ENCODE results near the gene FUOM.

The FUOM gene

DNA sequence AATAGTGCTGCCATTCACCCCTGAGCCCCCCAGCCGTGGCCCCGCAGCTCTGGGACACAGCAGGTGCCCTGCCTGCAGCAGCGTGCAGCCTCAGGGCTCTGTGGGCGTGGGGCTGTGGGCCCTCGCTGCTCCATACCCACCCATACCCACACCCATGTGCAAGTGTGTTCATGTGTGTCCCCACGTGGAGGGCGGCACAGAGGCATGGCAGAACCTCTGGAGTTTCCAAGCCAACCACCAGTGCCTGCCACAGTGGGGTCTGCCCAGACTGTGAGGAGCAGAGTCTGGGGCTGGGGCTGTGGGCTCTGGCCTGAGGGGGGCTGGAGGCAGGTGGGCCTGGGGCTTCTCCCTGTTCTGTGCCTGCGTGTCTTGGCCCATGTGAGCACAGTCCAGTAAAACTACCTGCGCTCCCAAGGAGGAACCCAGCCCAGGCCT lies 8.2 kb downstream of the FUOM start:
- DNase-seq = no peak

DNA sequence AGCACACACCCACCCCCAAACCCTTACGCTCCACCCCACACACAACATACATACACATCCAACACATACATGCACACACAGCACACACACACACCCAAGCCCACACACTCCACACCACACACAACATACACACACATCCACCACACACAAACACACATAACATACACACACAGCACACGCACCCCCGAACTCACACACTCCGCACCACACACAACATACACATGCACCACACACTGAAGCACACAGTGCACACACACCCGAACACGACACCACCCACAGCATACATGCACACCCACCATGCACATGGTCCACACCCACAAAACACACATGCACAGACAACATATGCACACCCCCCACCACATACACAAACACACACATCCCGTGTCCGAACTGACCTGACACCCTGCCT lies 8.7 kb downstream of the FUOM start:
- no peak for DNase-seq

- no peak for DNase-seq
Measured at GRCh38 chr10:133347710-133348517, 9.9 kb downstream of the FUOM start.

- no peak for DNase-seq
Measured at GRCh38 chr10:133346413-133346812, 11.4 kb downstream of the FUOM start.

GRCh38 chr10:133344236-133344635 lies 13.6 kb downstream of the FUOM start:
- no peak for DNase-seq

DNA sequence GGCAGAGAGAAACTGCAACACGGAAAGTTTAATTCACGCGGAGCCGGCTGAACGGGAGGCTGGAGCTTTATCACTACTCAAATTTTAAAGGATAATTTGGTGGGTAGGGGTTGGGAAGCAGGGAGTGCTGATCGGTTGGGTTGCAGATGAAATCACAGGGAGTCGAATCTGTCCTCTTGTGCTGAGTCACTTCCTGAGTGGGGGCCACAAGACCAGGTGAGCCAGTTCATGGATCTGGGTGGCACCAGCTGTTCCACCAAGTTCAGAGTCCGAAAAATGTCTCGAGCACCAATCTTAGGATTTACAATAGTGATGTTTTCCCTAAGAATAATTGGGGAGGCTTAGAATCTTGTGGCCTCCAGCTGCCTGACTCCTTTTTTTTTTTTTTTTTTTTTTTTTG lies 14.3 kb downstream of the FUOM start:
- no peak for DNase-seq

GRCh38 chr10:133342942-133343341 lies 14.9 kb downstream of the FUOM start:
- no peak for DNase-seq

DNA sequence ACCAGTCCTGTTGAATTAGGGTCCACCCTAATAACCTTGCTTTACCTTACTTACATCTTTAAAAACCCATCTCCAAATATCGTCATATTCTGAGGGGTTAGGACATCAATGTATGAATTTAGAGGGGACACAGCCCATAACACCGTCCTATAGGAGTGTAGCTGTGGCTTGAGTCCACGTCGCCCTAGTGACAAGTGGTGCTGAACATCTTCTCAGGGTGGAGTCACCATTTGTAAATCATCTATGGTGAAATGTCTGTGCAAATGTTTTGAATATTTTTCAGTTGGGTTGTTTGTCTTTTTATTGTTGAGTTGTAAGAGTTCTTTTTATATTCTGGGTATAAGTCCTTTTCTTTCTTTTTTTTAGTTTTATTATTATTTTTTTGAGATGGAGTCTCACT lies 15.8 kb downstream of the FUOM start:
- no peak for DNase-seq

DNA sequence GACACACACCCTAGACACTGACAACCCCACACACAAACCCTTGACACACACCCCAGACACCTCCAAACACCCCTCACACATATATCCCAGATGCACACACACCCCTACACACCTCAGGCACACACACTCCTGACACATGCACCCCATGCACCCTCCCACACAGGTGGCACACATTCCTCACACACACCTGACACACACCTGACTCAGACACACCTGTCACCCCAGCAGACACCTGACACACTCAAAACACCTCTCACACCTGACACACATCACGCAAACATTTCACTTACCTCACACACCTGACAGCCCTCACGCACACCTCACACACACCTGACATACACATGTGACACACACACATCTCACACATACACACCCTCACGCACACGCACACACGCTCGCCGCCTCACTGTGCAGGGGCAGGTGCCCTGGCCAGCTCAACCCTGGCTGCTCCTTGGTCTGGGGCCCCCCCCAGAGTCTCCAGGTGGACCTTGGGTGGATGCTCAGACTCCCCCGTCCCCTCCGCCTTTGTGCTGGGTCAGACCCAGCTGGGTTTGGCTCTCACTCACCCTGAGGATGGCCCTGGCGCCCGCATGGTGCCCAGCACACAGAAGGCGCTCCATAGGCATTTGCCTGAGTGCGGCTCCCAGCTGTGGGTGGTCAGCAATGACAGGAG lies 18.0 kb downstream of the FUOM start:
- no peak for DNase-seq

DNA sequence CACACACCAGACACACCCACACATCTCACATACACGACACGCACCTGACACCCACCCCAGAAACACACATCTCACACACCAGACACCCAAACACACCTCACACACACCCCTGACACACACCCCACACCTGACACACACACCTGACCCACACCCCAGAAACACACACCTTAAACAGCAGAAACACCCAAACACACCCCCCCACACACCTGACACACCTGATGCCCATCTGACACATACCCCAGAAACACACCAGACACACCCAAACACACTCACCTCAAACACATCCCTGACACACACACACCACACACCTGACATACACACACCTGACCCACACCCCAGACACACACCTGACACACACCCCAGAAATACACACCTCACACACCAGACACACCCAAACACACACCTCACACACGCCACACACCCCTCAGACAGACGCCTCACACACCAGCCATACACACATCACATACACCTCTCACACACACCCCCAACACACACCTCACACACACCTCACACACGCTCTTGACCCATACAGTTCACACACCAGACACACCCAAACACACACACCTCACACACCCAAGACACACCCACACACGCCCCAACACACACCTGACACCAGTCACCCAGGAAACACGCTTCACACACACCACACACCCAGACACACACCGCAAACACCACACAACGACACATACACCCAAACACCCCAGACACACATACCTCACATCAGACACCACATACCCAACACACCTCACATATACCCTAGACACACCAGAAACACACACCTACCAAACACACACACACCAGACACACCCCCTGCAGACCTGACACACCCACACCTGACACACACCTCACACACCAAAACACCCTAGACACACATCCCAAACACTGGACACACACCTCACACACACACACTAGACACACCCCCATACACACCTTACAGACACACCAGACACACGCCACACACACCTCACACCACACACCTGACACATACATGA lies 19.4 kb downstream of the FUOM start:
- no peak for DNase-seq

DNA sequence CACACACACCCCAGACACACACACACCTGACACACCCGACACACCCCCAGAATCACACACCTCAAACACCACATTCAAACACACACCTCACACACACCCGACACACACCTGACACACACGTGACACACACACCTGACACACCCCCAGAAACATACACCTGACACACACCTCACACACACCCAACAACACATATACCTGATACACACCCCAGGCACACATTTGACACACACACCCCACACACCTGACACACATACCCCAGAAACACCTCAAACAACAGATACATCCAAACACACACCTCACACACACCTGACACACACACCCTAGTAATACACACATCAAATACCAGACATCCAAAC lies 20.5 kb downstream of the FUOM start:
- DNase-seq = no peak

GRCh38 chr10:133336577-133337369 lies 21.0 kb downstream of the FUOM start, which contains the start of gene CALY:
Gene CALY (minus strand): TSS chr10:133336896. CDS start chr10:133328989, 7,907 bp downstream.
- DNase-seq = peak; percentile 92

GRCh38 chr10:133336118-133336576 lies 21.7 kb downstream of the FUOM start:
- DNase-seq = no peak

- peak; percentile 87 for DNase-seq
Measured at GRCh38 chr10:133335246-133336117, 22.3 kb downstream of the FUOM start.

- DNase-seq = peak; percentile 19
Measured at GRCh38 chr10:133334503-133335245, 23.1 kb downstream of the FUOM start.

GRCh38 chr10:133332936-133333699 lies 24.7 kb downstream of the FUOM start:
- DNase-seq = no peak

- peak; percentile 88 for DNase-seq
Measured at GRCh38 chr10:133329491-133330202, 28.2 kb downstream of the FUOM start.

All from CD4-positive, alpha-beta T cell treated with Interleukin-10 for 1 hour (primary cell).